HG03139 (cell line): ENCODE results near the gene KIF4B.

Experiments used
- ATAC-seq: cut with Tn5 transposase; IDR thresholded peaks from one replicate; pipeline ENCODE4 v1.9.1; 2021; ENCODE audit not compliant: unreplicated experiment

The KIF4B gene

GRCh38 chr5:155053501-155053900 lies 39.9 kb downstream of the KIF4B start:
- ATAC-seq = no peak

- ATAC-seq = no peak
Observed at GRCh38 chr5:155056644-155057269, 43.2 kb downstream of the KIF4B start.

- ATAC-seq = no peak
Observed at GRCh38 chr5:155057626-155058025, 44.1 kb downstream of the KIF4B start.

GRCh38 chr5:155064580-155064979 lies 51.0 kb downstream of the KIF4B start:
- no peak for ATAC-seq

- ATAC-seq = no peak
Observed at GRCh38 chr5:155066886-155067595, 53.5 kb downstream of the KIF4B start.
